Vagina (tissue), 2 donors: ENCODE data around the gene CST7.

Experiments
- POLR2A ChIP-seq, 2 donors: fragments of 450-650 bp; IDR thresholded peaks; one replicate each; pipeline ENCODE4 v1.6.1; 2017; ENCODE audit warnings: antibody characterized with exemption in 2 of 2, mild to moderate bottlenecking in 2 of 2, moderate library complexity in 2 of 2
- TF ChIP-seq, protein P1 (sequence below), 3 experiments: fragments of 450-650 bp in 2 of 3; fragments of 200-600 bp in 1 of 3; sonication (generic) in 1 of 3; IDR thresholded peaks; one replicate each; pipeline ENCODE4 v1.5.1; 2017 to 2019; ENCODE audit warnings: antibody characterized with exemption in 3 of 3, mild to moderate bottlenecking in 2 of 3, moderate library complexity in 2 of 3

DNA sequence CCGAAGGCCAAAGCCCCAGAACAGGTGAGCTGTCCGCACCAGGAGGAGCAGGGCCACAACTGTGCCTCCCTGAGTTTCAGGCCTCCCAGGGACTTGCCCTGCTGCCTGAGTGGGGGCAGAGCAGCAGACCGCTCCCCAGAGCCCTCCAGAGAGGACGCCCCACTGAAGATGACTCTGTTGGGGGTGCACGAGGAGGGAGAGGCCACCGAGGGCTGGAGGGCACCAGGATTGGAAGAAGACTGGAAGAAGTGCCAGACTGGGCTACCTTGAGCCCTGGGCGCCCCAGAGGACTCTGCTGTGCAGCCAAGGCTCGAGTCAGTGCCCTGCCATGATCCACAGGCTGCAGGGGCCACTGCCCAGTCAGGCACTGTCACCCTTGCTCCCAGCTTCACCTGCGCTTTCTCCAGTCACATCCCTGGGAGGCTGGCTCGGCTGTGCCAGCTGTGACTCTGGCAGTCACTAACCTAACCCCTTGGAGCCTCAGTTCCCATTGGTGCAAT, 11.3 kb downstream of the CST7 start:
- TF ChIP-seq, protein P1, sequence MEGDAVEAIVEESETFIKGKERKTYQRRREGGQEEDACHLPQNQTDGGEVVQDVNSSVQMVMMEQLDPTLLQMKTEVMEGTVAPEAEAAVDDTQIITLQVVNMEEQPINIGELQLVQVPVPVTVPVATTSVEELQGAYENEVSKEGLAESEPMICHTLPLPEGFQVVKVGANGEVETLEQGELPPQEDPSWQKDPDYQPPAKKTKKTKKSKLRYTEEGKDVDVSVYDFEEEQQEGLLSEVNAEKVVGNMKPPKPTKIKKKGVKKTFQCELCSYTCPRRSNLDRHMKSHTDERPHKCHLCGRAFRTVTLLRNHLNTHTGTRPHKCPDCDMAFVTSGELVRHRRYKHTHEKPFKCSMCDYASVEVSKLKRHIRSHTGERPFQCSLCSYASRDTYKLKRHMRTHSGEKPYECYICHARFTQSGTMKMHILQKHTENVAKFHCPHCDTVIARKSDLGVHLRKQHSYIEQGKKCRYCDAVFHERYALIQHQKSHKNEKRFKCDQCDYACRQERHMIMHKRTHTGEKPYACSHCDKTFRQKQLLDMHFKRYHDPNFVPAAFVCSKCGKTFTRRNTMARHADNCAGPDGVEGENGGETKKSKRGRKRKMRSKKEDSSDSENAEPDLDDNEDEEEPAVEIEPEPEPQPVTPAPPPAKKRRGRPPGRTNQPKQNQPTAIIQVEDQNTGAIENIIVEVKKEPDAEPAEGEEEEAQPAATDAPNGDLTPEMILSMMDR (IDR thresholded peaks at IDR 0.05) = no peak
- no peak for TF ChIP-seq POLR2A (IDR thresholded peaks at IDR 0.05)
